Cardiac fibroblast (primary cell): ENCODE measurements around the gene ST6GALNAC5.
A peak's percentile ranks its signal among the peaks of the same experiment; 100 is the strongest.

Experiments
- DNase-seq, 2 donors: peaks; one replicate each; pipeline versions ENCODE4 v3.0.0 to v3.0.0-alpha.2; 2010; ENCODE audit warnings: low read depth in 2 of 2
- H3K4me3 ChIP-seq, 2 donors: replicated peaks in 1 of 2; 1 replicate in 1 of 2; 2 replicates in 1 of 2; pipeline ENCODE4 v1.5.1; 2011; ENCODE audit warnings: low read depth in 2 of 2, low read length in 2 of 2, mild to moderate bottlenecking in 2 of 2, moderate library complexity in 1 of 2
- CTCF ChIP-seq: IDR thresholded peaks from one replicate; pipeline ENCODE4 v1.5.1; 2011; ENCODE audit warnings: low read depth, mild to moderate bottlenecking, low read length, inconsistent platforms

Gene ST6GALNAC5

GRCh38 chr1:76998582-76999223 lies 131.4 kb downstream of the ST6GALNAC5 start:
- DNase-seq: peak; percentile 45 to 94
- TF ChIP-seq CTCF: no peak
- no peak overlapping the region for H3K4me3 ChIP-seq

GRCh38 chr1:77007675-77008074 lies 140.4 kb downstream of the ST6GALNAC5 start:
- no peak for TF ChIP-seq CTCF
- DNase-seq: no peak
- H3K4me3 ChIP-seq: no peak overlapping the region

GRCh38 chr1:77010937-77011336 lies 143.7 kb downstream of the ST6GALNAC5 start:
- H3K4me3 ChIP-seq: no peak overlapping the region
- DNase-seq: no peak
- no peak for TF ChIP-seq CTCF

GRCh38 chr1:77012066-77012465 lies 144.8 kb downstream of the ST6GALNAC5 start:
- no peak overlapping the region for H3K4me3 ChIP-seq
- no peak for TF ChIP-seq CTCF
- no peak for DNase-seq

- no peak for TF ChIP-seq CTCF
- H3K4me3 ChIP-seq: no peak overlapping the region
- DNase-seq: no peak
Observed at GRCh38 chr1:77014073-77014788, 147.0 kb downstream of the ST6GALNAC5 start.

- no peak for TF ChIP-seq CTCF
- no peak for DNase-seq
Observed at GRCh38 chr1:77015748-77016341, 148.6 kb downstream of the ST6GALNAC5 start.

More at GRCh38 chr1:77015748-77016341, 148.6 kb downstream of the ST6GALNAC5 start:
- no peak overlapping the region for H3K4me3 ChIP-seq
